GM10266 (cell line): Measurements from ENCODE around the gene SETDB2.

Experiments used
- DNase-seq: peaks from one replicate; pipeline ENCODE4 v3.0.0; 2012; ENCODE audit errors: extremely low spot score
- TF ChIP-seq, protein P1 (sequence below): IDR thresholded peaks from 2 replicates; pipeline ENCODE4 v1.5.1; 2012; ENCODE audit warnings: mild to moderate bottlenecking, low read depth; ENCODE audit not compliant: control insufficient read depth, insufficient read depth; ENCODE audit errors: missing control alignments

The SETDB2 gene, protein sequence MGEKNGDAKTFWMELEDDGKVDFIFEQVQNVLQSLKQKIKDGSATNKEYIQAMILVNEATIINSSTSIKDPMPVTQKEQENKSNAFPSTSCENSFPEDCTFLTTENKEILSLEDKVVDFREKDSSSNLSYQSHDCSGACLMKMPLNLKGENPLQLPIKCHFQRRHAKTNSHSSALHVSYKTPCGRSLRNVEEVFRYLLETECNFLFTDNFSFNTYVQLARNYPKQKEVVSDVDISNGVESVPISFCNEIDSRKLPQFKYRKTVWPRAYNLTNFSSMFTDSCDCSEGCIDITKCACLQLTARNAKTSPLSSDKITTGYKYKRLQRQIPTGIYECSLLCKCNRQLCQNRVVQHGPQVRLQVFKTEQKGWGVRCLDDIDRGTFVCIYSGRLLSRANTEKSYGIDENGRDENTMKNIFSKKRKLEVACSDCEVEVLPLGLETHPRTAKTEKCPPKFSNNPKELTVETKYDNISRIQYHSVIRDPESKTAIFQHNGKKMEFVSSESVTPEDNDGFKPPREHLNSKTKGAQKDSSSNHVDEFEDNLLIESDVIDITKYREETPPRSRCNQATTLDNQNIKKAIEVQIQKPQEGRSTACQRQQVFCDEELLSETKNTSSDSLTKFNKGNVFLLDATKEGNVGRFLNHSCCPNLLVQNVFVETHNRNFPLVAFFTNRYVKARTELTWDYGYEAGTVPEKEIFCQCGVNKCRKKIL

DNA sequence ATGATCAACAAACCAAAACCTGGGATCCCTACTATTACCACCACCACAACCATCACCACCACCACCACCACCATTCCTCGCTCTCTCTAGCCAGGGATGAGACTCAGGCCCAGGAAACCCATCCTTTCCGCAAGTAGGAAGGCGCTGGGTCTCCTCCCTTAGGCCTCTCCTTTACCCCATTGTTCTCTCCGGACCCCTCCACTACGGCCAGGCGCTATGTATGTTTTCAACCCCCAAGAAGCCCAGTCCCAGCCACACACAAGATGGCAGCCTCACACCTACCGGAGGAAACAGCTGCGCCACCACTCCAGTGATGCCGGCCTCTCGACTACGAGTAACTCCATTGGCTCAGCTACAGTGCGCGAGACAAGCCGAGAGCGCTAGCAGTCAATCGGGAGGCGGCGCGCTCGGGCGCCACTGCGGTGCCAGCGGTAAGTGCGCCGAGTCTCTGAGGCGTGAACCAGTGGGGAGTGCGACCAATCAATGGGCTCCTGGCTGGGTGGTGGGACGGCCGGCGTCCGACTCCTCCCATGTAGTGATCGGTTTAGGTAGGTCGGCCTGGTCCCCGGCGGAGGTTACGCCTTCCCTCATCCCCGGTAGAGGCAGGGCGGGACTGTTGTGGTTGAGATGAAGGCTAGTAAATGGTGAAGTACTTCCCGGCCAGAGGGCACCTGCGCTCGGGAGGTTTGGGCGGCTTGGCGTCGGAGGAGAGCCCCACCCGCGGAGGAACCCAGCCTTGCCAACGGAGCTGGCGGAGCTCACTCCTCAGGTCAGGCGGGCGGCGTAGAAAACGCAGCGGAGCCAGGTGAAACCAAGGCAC lies at the start of gene SETDB2, which contains the start of gene CAB39L:
SETDB2 (plus strand) TSS at position 571 of the 820 bp plus-strand sequence. CDS start 7,620 bp downstream, outside the sequence.
CAB39L (minus strand) TSS at position 361 of the 820 bp plus-strand sequence. CDS start 61,154 bp downstream, outside the sequence.
- TF ChIP-seq, protein P1, sequence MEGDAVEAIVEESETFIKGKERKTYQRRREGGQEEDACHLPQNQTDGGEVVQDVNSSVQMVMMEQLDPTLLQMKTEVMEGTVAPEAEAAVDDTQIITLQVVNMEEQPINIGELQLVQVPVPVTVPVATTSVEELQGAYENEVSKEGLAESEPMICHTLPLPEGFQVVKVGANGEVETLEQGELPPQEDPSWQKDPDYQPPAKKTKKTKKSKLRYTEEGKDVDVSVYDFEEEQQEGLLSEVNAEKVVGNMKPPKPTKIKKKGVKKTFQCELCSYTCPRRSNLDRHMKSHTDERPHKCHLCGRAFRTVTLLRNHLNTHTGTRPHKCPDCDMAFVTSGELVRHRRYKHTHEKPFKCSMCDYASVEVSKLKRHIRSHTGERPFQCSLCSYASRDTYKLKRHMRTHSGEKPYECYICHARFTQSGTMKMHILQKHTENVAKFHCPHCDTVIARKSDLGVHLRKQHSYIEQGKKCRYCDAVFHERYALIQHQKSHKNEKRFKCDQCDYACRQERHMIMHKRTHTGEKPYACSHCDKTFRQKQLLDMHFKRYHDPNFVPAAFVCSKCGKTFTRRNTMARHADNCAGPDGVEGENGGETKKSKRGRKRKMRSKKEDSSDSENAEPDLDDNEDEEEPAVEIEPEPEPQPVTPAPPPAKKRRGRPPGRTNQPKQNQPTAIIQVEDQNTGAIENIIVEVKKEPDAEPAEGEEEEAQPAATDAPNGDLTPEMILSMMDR: peak; percentile 37

DNA sequence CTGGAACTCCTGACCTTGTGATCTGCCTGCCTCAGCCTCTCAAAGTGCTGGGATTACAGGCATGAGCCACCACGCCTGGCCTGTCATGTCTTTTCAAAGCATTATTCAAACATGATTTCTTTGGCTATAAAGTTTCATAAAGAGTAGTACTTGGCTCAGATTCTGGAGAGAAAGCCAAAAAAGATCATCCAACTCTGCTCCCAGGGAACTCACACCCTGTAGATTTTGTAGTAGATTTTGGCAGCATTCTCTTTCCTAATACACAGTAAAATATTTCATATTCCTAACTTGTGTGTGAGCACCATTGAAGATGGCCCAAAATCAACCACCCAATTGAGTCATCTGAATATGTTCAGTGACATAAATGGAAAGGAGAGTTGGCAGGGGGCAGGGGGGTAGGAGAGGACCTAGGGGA lies 48.6 kb upstream of the SETDB2 start:
- no peak for DNase-seq
- TF ChIP-seq, protein P1: no peak

More for the DNA sequence above, at the start of gene SETDB2, which contains the start of gene CAB39L:
- peak; percentile 89 for DNase-seq

DNA sequence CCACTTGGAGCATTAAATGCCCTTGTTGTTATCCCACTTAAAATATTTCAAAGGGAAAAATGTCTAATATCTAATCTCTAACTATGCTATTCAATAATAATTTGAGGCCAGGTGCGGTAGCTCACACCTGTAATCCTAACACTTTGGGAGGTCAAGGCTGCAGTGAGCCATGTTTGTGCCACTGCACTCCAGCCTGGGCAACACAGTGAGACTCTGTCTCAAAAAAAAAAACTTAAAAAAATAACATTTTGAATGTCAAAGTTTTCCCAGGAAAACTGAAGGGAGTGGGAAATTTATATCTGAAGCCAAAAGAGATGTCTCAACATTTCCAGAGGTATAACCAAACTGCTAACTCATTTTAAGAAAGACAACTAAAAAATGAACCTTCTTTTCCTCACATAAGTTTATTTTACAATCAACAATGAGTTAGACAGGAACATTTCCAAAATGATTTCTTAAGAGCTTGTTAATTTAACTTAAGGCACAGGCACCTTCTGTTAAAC lies 48.1 kb upstream of the SETDB2 start:
- DNase-seq: no peak
- TF ChIP-seq, protein P1: no peak

DNA sequence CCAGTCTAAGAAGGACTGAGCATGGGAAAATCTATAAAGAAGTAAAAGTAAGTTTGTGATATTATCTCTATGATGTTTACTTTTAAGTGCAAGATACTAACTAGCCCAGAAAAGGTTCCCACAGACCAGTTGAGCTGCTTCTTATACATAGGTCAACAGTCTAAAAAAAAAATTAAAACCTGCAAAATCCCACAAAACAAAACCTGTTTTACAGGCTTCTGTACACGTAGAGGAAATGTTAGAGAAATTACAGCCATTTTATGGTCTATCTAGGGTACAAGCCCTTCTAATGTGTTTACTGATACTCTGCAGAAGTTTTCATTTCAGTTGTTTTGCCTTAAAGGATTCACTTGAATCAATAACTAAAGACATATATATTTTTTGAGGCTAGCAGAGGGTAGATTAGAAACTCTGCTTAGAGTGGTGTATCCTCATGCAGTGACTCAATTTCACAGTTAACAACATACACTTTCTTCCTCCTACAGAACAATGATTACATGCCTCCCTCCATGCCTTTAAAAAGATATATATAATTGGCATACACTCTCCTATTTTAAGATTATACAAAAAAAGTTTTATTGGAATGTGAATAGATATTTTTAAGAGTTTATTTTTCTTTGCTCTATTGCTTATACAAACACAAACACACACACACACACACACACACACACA lies 44.1 kb upstream of the SETDB2 start:
- no peak for DNase-seq
- TF ChIP-seq, protein P1: no peak

DNA sequence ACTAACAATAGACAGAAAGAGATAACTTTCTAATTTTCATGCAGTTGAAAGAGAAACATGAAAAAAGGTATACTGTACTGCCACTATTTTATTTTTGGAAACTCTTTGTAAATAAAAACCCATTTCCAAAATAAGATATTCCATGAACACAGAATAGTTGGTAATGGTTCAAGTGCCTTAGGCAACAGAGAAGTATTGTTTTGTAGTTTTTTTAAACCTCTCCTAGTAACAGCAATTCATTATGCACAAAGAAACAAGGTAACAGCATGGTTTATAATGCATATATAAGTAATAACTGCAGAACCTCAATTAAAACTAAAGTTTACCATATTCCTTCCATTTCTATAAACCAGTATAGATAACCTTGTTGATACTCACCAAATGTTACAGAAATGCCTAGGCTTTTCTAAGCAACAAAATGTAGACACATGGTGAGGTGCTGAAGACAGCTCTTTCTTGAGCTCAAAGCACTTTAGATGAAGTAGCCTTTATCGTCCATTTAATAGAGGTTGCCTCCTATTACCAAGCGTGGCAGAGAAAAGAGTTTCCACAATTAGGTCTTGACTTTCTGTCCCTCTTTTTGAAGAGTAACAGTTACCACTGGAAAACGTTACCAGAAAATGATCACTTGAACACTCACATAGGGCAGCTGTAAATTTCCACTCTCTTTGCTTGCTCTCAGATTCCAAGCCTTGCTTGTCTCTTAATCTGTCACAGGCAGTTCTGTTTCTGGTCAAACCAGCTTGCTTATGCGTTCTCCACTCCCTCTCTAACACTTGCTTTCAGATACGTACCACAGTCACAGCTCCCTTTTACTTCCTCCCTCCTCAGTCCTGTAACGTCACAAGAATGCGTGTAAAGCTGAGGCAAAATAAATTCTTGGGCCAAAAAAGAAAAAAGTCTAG lies 43.1 kb upstream of the SETDB2 start:
- peak; percentile 22 for DNase-seq
- TF ChIP-seq, protein P1: no peak
